COLO829 (cell line): ENCODE results near the gene CPEB2.

Source experiments
- DNase-seq: peaks from one replicate; pipeline ENCODE4 v3.0.0; 2012; ENCODE audit warnings: low spot score

Gene CPEB2

GRCh38 chr4:15001869-15002658 is at the start of gene CPEB2:
CPEB2 (plus strand) TSS chr4:15002481; CDS start chr4:15002674, 193 bp downstream.
- DNase-seq, result peak; percentile 65

GRCh38 chr4:14958436-14958835 is 43.8 kb upstream of the CPEB2 start:
- DNase-seq, result no peak

DNA sequence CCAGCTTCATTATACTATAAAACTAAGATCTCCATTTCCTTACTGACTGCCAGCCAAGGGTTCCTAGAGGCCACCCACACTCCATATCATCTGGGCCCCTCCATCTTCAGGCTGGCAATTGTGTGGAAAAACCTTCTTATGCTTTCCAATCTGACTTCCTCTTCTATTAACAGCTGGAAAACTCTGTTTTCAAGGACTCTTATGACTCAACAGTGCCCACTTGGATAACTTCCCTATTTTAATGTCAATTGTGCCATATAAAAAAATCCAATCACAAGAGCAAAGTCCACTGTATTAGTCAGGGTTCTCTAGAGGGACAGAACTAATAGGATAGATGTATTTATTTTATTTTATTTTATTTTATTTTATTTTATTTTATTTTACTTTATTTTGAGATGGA is 41.0 kb upstream of the CPEB2 start:
- DNase-seq, result no peak

- DNase-seq, result no peak
These were observed 37.2 kb upstream of the CPEB2 start for GRCh38 chr4:14965071-14965470.

GRCh38 chr4:14967982-14968381 is 34.3 kb upstream of the CPEB2 start:
- DNase-seq, result no peak

GRCh38 chr4:14977830-14978229 is 24.5 kb upstream of the CPEB2 start:
- no peak for DNase-seq

GRCh38 chr4:14984448-14984847 is 17.8 kb upstream of the CPEB2 start:
- DNase-seq, result no peak

GRCh38 chr4:14985161-14985560 is 17.1 kb upstream of the CPEB2 start:
- no peak for DNase-seq

DNA sequence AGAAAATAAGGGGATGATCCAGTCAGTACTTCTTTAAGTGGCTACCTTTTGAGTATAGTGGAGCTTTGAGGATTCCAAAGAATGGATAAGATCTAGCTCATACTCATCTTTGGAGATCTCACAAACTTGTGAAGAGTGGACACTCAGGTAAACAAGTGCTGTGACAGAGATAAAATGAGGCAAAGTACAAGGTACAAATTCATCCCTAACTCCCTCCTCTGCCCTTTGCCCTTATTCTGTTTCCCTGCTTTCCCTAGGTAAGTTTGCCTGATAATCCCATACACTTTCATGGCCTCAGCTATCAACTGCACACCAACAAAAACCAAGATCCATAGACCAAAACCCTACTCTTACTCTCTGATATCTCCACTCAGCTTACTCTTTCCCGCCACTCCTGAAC is 16.4 kb upstream of the CPEB2 start:
- no peak for DNase-seq

- no peak for DNase-seq
These were observed 15.2 kb upstream of the CPEB2 start for GRCh38 chr4:14987054-14987453.

DNA sequence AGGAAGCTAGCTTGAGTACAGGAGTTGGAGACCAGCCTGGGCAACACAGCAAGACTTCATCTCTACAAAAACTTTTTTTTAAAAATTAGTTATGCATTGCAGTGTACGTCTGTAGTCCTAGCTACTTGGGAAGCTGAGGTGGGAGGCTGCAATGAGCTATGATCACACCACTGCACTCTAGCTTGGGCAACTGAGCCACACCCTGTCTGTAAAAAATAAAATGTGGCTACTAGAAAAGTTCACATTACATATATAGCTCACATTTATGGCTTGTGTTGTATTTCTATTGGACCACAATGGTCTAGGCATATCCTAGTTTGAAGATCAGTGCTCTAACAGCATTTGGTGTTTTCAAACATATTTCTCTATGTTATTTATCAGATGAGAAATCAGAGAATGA is 11.8 kb upstream of the CPEB2 start:
- DNase-seq, result no peak

- no peak for DNase-seq
These were observed 8.0 kb upstream of the CPEB2 start for GRCh38 chr4:14994242-14994641.

DNA sequence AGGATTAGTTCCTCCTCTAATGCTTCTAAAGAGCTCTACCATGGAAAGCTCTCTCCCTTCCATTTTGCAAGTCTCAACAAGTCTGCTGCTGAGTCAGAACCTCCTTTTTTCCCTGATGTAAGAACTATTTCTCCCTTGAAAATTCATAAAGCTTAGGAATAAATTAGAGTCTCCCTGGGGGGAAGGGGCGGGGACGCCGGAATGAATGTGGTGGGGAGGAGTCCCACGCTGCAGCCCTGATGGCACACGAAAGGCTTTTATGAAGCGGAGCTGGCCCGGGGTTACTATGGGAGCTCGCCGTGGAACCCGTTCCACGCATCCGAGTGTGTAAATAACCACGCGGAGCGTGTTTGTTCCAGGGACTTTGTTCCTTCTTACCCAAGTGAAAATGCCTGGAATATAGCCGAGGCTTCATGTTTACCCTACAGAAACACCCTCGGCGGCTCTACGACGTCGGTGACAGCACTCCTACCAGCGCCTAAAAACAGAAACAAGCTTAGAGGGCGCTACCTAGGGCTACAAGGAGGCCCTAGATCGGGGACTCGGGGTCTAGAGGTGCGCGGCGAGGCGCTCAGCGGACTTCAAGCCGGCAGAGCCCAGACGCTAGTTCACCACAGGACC is 923 bp upstream of the CPEB2 start:
- peak; percentile 79 for DNase-seq

DNA sequence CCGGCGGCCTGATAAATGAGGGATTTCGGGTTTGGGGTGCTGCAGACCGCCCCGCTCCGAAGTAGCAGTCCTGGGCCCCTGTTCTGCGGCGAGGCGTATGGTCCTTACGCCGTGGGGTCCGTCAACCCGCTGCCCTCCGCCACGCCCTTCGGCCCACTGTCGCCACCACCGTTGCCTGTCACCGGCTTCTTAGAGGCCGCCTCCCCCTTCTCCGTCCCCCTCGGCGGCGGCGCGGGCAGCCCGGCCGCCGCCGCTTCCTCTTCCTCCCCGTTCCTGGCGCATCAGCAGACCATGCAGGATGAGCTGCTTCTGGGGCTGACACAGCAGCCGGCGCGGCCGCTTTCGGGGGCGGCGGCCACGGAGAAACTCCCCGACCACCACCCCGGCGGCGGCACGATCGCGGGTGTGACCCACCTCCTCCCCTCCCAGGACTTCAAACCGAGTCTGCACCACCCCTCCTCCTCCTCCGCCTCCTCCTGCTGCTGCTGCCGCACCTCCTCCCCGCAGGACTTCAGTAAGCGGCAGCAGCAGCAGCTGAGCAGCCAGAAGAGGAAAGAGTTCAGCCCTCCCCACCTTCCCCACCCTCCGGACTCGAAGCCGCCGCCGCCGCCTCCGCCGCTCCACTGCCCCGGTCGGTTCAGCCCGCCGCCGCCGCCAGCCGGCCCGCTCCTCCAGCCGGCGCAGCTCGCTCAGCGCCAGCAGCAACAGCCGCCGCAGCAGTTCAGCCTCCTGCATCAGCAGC is 549 bp downstream of the CPEB2 start:
- DNase-seq, result no peak

DNA sequence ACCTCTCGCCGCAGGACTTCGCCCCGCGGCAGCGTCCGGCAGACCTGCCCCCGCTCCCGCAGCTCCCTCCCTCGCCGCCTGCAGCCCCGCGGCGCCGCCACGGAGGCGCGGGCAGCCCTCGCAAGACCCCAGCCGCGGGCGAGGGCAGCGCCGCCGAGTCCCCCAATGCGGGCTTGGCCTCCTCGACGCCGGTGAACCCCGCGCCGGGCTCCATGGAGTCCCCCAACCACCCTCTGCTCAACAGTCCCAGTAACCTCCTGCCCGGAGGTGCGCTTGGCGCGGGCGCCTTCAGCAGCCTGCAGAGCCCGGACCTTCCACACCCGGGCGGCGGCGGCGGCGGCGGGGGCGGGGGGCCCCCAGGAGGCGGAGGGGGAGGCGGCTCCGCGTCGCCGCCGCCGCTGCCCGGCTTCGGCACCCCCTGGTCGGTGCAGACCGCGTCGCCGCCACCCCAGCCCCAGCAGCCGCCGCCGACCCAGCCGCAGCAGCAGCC is 1.2 kb downstream of the CPEB2 start:
- no peak for DNase-seq

DNA sequence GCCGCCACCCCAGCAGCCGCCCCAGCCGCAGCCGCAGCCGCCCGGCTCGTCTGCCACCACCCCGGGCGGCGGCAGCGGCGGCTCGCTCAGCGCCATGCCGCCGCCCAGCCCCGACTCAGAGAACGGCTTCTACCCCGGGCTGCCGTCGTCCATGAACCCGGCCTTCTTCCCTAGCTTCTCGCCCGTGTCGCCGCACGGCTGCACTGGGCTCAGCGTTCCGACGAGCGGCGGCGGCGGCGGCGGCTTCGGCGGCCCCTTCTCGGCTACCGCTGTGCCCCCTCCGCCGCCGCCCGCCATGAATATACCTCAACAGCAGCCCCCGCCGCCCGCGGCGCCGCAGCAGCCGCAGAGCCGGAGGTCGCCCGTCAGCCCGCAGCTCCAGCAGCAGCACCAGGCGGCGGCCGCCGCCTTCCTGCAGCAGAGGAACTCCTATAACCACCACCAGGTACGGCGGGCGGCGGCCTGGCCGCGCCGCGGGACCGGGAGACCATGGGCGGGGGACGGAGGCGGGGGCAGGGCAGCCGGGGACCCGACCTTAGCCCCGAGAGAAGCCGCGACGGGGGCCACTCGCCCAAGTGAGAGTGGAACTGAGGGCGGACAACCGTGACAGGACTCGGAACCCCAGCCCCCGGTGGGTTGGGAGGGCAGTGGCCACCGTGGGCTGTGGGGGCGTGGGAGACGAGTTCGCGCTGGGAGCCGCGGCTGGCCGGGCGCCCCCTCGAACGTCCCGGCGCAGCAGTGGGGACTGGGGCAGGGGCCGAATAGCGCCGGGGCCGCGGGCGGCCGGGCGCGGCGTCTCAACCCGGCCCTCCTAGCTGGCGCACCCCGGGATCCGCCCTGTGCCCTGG is 1.8 kb downstream of the CPEB2 start:
- no peak for DNase-seq

DNA sequence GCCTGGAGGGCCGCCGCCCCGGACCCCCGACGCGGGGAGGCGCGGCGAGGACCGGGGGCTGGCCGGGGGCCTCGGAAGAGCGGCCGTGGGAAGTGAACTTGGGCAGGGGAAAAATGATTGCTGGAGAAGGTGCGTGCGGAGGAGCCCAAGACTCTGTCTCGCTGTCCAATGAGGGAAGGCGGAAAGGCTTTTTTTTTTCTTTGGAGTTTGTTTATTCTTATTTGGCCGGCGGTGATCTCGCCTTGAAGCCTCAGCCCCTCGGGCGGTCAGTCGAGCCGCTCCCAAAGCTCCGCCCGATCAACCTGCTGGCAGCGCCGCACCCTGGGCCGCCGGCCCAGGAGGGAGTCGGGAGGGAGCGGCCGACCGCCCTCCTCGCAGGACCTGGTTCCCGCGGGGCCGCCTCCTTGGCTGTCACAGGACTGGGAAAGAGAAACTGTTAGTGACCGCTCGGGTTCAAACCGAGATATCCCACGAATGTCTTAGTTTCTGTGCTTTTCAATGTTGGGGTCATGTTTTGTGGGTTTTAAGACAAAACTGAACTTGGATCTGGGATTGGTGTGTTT is 2.5 kb downstream of the CPEB2 start:
- DNase-seq, result no peak

GRCh38 chr4:15005474-15006115 is 3.3 kb downstream of the CPEB2 start:
- no peak for DNase-seq

DNA sequence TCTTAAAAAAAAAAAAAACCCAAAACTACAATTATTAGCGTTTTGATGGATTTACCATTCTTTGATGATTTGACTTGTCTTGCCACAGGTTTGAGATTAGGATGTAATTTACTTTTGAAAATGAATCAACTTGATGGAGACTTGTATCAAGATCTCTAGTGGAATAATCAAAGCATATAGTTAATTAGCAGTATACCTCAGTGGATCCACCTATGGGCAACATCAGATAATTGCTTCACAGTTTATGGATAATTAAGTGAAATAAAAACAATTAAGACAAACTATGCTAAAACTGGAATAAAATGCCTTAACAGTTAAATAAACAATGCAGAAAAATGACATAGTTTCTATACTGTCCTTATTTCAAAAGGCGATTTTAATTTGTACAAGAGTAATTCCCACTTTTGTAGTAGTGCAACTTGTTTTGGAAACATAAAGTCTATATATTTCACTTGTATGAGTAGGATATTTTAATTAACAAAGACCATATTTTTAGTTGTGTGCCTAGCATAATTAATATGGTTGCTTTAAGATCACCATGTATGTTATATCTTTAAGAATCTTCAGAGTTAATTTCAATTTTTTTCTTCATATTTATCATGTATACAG is 4.2 kb downstream of the CPEB2 start:
- DNase-seq, result no peak

GRCh38 chr4:15007201-15007600 is 4.9 kb downstream of the CPEB2 start:
- no peak for DNase-seq
